ENCODE results near the gene EXOC3L4.

The EXOC3L4 gene

DNA sequence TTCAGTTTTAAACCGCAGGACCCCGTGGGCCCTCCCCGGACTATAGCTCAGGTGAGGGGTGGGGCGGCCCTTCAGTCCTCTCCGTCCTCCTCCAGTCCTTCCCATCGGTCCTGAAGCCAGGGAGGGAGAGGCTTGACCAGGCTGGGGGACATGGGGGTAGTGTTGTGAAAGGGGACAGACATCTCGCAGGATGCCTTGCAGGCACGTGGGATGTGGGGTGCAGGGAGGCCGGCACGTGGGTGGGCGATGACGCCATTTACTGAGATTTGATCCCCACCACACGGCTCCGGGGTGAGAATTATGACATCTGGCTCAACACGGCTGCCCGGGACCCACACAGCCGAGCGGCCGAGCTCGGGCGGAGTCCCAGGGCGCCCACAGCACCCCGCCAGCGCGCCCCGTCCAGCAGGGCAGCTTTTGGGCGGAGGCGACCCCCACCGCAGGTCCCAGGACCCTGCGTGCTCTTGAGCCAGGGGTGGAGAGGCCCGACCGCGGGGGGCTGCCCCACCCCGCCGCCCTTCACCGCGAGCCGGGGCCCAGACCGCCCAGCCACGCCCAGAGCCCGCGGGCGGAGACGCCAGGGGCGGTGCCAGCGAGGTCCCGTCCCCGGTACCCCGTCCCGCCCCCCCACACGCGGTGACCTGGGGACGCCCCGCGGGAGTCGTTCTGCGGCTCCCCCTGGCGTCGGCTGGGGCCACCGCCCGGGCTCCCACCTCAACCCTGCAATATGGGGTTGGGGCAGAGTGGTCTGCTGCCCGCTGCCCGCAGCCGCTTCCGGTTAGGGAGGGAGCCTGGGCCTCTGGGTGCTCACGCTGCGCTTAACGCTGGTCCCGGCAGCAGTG, 3.3 kb upstream of the EXOC3L4 start:
- DNase-seq (ENCODE audit: low read depth) = peak; percentile 79

DNA sequence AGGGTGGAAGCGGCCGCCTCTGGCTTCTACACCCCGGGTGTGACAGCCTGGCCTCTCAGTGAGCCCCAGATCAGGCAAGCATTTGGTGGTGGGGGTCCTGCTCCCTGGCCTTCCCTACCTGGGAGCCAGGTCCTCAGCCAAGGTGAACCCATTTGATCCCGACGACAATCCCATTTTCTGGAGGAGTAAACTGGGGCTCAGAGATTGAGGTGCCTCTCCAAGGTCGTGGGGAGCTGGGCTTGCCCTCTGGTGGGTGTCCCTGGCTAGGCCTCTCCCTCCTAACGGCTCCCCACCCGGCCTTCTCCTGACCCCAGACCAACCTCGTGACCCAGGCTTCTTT, 2.7 kb upstream of the EXOC3L4 start:
- no peak for DNase-seq (ENCODE audit: low read depth)

DNA sequence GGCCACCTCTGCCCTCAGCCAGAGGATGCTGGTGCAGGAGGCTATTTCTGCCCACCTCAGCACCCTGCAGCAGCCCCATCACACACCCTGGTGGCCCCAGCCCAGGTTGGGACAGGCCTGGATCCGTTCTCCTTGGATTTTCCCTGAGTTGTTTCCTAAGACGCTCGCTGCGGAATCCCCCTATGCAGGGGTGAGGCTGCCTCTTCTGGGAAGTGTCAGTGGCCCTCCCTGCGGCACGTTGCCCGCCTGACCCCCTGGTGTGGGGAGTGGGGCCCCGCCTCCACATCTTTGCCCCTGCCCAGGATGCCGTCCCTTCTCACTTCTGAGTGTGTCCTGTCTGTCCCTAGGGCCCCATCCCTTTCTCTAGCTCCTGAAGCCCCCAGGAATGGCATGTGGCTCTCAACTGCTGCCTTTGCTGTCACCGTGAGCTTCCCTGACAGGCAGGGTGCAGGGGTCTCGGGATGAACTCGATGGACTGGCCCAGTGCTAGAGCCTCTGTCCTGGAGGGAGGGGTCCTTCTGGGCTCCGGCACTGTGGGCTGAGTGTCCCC, 594 bp upstream of the EXOC3L4 start:
- DNase-seq (ENCODE audit: low read depth) = no peak

DNA sequence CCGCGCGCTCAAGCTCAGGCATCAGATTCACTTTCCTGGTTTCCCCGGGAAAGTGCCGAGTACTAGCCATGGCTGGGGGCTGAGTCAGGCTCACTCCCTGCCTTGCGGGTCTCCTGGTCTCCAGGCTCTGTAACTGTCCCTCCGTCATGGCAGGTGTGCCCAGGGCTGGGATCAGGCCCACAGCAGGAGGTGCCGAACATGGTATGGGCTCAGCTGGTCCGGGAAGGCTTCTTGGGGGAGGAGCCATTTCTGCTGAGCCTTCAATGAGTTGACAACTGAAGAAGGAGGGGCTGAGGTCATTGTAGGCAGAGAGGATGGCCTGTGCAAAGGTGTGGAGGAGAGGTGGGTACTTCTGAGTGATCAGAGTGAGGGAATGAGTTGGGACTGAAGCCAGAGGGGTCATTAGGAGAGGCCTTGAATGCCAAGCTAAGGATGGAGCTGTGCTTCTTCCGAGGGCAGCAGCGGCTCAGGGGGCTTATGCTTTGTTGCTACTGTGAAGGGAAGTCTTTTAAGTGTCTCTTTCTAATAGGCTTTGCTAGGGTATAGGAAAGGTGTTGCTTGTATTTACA, 769 bp downstream of the EXOC3L4 start:
- no peak for DNase-seq (ENCODE audit: low read depth)

DNA sequence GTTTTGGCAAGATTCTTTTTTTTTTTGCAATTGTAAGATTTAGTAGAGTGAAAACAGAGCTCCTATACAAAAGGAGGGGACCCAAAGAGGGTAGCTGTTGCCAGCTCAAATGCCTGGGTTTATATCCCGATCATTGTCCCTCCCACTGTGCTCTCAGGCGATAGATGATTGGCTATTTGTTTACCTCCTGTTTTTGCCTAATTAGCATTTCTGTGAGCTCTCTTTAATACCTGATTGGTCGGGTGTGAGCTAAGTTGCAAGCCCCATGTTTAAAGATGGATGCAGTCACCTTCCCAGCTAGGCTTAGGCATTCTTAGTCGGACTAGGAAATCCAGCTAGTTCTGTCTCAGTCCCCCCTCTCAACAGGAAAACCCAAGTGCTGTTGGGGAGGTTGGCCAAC, 1.9 kb downstream of the EXOC3L4 start:
- no peak for DNase-seq (ENCODE audit: low read depth)

DNA sequence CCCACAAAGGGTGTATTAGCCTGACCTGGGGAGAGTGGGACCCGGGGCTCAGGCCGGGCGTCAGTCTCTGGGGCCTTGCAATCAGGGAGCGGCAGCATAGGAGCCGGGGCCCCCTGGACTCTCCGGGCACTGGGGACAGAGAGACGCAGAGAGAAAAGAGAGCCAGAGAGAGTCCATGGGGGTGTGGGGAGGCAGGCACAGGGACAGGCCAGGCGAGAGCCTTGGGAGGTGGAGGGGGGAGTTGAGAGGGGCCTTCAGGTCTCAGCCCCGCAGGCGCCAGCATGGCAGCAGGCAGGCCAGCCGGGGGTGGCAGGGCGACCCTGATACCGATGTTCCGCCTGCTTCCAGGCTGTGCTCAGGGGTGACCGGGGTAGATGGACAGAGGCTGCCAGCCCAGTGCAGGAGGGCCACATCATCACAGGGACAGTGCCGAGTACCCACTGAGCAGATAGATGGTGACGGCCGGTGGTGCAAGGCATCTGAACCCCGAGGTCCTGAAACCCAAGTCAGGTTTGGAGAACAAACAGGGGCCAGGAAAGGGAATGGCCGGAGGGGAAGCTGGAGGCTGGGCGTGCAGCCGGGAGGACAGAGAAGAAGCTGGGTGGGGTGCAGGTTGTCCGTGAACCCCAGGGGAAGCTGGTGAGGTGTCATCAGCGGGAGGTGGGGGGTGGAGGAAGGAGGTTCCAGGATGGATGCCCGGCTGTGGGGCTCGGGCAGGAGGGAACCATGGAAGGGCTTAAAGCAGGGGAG, 2.9 kb downstream of the EXOC3L4 start:
- DNase-seq (ENCODE audit: low read depth) = no peak

DNA sequence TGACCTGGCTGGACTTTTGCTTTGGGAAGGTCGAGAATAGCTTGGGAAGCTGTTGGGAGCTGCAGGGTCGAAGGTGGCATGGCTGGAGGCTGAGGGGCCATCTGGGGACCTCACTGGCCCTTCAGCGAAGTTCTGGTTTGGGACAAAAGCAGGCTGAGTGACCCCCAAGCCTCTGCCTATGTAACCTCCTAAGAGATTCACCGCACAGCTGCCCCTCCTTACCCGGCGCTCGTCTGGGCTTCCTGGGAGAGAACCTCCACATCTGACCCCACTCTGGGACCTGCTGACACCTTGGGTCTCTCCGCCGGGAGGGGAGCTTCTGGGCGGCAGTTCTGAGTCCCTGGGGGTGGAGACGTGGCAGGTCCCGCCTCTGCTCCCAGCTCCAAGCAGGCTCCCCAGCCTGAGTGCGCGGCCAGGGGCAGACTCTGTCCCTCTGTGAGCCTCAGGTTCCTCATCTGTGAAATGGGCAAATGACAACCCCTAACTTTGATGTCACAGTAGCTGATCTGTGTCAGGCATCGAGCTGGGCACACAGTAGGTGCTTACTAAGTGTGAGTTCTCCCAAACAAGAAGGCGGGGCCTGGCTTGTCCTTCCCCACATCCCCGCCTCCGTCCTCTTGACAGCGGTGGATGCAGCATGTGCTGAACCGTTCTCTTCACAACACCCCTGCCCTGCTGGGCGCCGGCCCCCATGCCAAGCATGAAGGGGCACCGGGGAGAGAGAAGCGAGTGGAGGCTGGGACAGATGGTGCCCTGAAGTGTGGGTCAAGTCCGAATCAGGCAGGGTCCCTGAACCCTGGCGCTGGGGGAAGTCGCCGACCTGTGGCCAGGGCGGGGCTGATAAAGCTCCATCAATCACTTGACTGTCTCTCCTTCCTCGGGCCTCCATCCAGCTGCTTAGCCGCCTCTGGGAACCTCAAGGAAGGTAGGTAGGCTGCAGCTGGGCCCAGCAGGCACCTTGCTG, 3.8 kb downstream of the EXOC3L4 start:
- DNase-seq (ENCODE audit: low read depth) = no peak

DNA sequence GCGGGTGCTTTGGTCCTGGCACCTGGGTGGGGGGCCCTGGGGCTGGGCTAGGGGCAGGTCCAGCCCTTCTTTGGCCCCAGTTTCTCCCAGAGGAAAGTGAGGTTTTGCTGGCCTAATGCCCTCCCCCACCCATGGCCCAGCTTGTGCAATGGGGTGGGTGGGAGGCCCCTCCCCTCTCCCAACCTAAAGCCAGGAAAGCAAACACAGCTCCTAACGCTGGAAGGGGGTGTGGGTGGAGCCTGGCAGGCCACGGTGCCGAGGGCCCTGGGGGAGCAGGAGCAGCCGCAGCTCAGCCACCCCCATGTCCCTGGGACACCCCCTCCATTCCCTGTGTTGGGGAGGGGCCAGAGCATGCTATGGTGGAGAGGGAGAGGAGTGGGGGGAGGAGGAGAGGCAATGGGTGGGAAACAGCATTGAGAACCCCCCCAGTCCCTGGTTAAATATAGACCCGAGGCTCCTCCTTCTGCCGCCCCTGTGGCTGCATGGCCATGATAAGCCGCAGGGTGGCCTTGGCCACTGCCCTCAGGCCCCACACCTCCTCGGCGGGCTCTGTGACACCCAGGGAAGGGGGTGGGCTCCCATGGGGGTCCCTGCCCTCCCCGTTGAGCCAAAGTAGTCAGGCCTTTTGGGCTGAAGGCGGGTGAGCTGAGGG, 4.7 kb downstream of the EXOC3L4 start:
- DNase-seq (ENCODE audit: low read depth) = no peak

DNA sequence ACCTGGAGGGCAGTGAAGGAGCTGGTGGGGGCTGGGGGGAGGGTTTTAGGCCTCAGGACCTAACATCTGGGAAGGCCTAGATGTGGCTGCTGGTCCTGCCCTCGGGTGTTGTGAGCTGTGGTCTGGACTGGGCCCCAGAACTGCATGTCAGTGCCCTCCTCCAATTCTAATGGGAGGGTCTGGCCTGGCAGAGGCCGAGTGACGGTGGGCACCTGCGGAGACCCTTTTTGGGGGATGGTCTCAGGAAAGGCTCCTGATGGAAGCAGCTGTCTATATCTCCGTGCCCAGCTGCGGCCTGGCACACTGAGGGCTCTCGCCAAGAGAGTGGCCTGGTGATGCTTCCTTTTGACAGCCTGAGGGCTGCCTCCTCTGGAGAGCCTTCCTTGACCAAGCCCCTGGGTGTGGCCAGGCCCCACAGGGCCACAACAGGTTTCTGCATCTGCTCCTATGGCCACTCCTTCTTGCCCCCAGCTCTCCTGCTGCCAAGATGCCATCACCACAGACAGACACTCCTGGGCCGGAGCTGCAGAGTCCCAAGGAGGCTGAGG, 5.3 kb downstream of the EXOC3L4 start:
- no peak for DNase-seq (ENCODE audit: low read depth)

DNA sequence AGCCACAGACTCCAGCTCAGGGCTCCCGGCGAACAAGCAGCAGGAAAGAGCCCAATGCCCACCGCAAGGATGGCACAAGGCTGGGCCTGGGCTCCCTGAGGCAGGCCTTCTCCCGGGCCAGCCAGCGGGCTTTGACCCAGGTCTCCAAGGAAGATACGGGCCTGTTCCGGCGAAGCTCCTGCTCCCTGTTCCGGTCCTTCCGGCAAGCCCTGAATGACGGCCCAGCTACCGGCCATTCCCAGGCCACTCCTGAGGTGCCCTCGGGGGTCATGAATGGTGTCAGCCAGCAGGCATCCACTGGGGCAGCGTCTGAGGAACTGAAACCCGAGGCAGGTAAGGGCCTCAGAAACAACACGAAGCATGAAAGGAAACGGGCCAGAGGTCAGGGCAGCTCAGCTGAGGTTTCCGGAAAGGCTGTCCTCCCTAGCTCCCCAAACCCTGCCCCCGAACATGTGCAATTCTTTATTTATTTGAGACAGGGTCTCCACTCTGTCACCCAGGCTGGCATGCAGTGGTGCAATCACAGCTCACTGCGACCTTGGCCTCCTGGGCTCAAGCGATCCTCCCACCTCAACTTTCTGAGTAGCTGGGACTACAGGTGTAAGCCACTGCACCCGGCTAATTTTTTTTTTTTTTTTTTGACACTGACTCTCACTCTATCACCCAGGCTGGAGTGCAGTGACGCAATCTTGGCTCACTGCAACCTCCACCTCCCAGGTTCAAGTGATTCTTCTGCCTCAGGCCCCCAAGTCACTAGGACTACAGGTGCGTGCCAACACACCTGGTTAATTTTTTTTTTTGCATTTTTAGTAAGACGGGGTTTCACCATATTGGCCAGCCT, 6.0 kb downstream of the EXOC3L4 start:
- no peak for DNase-seq (ENCODE audit: low read depth)

DNA sequence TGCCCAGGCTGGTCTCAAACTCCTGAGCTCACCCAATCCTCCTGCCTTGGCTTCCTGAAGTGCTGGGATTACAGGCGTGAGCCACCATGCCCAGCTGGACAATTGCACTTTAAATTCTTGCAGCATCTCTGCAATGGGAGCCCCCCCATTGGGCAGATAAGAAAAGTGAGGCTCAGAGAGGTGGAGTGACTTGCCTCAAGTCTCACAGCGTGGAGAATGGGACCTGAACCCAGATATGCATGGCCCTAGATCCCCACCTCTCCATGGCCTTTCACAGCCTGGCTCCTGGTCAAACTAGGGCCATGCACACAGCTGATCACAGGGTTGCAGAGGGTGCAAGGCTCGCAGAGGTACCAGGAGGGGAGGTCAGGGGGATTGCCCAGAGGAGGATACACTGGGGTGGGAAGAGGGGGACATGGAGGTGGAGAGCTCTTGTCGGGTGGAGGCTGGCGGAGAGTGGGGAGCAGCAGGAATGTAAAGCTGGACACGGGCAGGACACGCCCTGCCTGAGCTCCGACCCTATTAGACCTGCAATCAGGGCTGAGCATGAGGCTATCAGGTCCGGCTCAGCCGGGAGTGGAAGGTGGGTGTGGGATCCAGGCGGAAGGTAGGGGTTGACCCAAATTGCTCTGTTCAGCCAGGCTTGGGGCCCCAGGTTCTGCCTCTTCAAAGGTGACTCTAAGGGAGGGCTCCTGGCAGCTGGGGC, 6.9 kb downstream of the EXOC3L4 start:
- no peak for DNase-seq (ENCODE audit: low read depth)

DNA sequence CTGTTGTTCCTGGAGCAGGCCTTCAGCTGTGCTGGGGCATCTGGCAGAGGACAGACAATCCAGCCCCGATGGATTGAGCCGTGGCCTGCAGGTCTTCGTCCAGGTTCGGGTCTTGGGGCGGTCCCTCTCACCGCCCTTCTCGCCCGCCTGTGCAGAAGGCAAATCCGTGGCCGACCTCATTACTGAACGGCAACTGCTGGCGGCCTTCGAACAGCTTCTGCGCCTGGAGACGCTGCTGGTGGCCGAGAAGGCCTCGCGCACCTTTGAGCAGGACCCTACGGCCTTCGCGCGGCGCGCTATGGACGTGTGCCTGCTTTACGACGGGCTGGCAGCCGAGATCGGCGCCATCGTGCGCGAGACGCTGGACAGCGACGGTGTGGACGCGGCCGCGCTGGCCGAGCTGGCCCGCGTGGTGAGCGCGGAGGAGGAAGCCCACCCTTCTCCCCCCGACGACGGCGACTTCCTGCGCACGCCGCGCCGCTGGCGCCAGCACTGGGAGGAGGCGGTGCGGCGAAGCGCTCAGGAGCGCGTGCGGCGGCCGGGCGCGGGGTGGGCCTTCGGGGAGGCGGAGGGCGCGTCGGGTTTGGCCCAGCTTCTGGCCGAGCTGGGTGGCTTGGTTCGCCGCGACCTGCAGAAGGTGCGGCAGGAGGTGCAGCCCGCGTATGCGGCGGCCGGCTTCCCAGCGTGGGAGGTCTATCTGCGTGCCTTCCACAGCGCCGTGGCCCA, 7.6 kb downstream of the EXOC3L4 start:
- DNase-seq (ENCODE audit: low read depth) = no peak

DNA sequence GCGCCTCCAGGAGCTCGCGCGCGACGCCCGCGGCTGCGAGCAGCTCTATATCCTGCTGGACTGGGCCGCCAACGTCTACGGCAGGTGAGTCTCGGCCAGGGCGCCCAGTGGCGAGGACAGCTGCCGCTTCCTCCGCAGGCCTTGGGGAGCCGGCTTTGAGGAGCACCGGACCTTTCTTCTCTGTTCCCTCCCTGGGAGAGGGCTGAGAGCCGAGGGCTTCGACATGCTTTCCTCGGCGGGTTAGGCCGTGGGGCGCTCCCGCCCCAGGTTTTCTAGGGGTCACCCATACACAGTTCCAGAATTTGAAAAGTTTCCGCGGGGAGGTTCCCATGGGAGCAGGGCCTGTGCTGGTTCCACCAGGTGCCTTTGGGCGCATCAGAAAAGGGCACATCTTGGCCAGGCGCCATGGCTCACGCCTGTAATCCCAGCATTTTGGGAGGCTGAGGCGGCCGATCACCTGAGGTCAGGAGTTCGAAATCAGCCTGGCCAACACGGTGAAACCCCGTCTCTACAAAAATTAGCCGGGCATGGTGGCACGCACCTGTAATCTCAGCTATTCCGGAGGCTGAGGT, 8.2 kb downstream of the EXOC3L4 start:
- no peak for DNase-seq (ENCODE audit: low read depth)

DNA sequence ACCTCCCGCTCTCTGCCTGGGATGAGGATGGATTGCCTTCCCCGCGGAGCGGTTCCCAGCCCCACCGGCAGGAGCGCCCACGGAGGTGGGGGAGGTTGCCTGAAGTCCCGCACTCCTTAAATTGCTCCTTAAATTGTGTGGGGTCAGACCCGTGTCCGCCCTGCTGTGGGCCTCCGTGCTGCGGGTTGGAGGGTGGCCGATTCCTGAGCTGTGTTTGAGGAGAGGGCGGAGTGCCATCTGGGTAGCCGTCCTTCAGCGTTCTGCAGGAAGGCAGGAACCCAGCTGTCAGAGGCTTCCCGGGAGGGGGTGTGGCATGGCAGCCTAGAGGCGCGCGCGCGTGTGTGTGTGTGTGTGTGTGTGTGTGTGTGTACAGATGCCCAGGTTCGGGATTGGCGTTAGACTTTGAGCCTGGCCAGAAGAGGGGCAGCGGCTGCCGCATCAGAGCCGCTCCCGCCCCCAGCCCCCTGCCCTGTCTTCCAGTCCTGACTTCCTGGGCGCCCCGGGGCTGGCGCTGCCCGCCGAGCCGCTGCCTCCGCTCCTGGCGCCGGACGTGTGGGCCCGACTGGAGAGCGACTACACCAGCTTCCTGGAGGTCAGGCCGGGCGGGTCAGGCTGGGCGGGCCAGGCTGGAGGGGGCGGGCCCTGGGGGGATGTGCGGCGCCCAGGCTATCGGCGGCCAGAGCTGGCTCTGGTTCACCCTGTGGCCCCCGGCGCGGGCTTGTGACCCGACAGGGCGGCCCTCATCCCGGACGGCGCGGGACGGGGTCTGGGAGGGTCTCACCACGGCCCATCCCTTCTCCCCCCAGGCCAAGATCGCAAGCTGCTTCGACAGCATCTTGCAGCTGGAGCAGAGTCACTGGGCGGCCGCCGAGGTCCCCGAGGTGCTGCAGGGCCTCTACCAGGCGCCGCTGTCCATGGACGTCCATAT, 9.2 kb downstream of the EXOC3L4 start:
- DNase-seq (ENCODE audit: low read depth) = no peak

DNA sequence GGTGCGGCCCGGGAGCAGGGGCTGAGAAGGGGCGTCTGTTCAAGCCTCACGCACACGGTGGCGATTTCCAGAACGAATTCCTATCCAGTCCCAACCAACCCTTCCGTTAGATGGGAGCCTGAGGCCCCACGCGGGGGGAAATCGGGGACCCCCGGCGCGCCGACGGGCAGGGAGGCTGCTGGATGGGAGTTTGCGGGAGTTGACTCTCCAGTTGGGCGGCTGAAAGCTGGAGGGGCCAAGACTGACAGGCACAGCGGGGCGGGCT, 9.8 kb downstream of the EXOC3L4 start:
- DNase-seq (ENCODE audit: low read depth) = no peak

DNA sequence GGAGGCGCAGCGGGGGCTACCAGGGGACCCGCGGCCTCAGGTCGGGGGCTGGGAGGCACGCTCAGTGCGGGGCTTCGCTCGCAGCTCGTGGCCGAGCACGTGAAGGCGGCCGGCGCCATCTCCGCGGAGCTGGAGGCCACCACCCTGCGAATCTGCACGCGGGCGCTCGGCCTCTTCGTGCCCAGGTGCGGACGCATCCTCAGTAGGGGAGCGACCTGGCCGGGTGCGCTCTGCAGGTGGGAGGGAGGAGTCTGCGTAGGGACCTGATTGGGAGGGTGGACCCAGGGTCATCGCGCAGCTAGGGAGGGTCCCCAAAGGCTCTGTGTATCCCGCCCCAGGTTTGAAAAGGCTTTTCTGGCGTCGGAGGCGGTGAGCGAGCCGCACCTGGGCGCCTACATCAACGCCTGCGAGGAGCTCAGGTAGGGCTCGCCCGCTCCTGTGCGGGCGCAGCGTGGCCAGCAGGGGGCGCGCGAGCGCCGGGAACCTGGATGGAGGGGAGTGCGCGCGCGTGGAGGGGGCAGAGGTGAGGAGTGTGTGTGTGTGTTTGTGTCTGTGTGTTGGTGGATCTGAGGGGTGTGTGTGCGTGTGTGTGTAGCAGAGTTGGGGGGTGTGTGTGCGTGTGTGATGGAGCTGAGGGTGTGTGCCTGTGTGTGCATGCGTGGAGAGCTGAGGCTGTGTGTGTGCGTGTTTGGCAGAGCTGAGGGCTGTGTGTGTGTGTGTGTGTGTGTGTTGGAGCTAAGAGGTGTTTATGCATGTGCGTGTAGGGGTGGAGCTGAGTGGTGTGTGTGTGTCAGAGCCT, 10.3 kb downstream of the EXOC3L4 start:
- DNase-seq (ENCODE audit: low read depth) = peak; percentile 73
